Measurements from ENCODE around the gene VOPP1.

DNA sequence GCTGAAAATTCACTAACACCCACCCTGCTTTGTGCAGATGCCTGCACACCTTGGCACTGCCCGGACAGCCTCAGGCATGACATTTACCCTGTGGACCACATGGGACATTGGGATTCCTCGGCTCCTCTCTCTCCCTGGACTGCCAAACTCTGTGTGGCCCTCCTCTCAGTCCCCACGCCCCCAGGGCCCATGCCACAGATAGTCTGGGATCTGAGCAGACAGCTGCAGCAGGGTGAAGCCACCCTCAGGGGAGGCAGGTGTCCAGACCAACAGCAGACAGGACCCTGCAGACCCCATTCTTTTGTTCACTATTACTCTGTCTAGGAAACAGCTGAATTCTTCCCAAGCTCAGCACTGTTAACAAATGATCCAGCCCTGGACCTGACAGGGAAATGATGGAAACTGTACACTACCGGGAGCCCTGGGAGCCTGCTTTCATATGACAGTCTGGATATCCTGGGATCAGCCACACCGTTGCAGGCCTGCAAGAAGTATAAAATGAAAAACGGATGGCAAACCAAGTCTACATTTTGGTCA, 83.4 kb downstream of the VOPP1 start:
- TF ChIP-seq TAF1 (IDR thresholded peaks at IDR 0.05; ENCODE audit: low read depth) (no peak), NFIC (IDR thresholded peaks at IDR 0.05) (no peak), CEBPB (IDR thresholded peaks at IDR 0.05) (no peak)
- TF ChIP-seq, protein P1, sequence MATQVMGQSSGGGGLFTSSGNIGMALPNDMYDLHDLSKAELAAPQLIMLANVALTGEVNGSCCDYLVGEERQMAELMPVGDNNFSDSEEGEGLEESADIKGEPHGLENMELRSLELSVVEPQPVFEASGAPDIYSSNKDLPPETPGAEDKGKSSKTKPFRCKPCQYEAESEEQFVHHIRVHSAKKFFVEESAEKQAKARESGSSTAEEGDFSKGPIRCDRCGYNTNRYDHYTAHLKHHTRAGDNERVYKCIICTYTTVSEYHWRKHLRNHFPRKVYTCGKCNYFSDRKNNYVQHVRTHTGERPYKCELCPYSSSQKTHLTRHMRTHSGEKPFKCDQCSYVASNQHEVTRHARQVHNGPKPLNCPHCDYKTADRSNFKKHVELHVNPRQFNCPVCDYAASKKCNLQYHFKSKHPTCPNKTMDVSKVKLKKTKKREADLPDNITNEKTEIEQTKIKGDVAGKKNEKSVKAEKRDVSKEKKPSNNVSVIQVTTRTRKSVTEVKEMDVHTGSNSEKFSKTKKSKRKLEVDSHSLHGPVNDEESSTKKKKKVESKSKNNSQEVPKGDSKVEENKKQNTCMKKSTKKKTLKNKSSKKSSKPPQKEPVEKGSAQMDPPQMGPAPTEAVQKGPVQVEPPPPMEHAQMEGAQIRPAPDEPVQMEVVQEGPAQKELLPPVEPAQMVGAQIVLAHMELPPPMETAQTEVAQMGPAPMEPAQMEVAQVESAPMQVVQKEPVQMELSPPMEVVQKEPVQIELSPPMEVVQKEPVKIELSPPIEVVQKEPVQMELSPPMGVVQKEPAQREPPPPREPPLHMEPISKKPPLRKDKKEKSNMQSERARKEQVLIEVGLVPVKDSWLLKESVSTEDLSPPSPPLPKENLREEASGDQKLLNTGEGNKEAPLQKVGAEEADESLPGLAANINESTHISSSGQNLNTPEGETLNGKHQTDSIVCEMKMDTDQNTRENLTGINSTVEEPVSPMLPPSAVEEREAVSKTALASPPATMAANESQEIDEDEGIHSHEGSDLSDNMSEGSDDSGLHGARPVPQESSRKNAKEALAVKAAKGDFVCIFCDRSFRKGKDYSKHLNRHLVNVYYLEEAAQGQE (IDR thresholded peaks at IDR 0.05; ENCODE audit: low read depth), result no peak
